SIG-M5 treated with dmso at 0.1 percent for 504 hours (cell line): ENCODE data around the gene APBB2.
"Not testable (repeated sequence)": the region's sequence is repeated elsewhere in the genome, so short reads cannot be mapped to it uniquely, and the experiment has no call there.

Experiments used
- DNase-seq: peaks from one replicate; lab custom pipeline; 2025; ENCODE audit not compliant: unreplicated experiment; lab: John Stamatoyannopoulos, UW

APBB2 gene

DNA sequence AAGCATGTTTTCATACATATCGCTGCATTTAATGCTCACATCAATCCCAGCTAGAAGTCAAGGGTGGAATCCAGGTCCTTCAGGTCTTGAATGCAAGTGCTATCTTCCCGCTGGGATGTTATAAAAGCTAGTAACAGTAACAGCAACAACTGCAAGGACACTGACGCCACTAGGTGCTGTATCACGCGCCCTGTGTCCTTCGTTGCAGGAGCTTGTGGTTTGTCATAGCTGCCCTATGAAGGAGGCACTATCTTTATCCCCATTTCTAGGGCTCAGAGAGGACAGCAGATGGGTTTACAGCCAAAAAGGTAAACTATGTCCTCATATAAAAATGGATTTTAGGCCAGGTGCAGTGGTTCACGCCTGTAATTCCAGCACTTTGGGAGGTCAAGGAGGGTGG, 261.7 kb downstream of the APBB2 start:
- no peak for DNase-seq

DNA sequence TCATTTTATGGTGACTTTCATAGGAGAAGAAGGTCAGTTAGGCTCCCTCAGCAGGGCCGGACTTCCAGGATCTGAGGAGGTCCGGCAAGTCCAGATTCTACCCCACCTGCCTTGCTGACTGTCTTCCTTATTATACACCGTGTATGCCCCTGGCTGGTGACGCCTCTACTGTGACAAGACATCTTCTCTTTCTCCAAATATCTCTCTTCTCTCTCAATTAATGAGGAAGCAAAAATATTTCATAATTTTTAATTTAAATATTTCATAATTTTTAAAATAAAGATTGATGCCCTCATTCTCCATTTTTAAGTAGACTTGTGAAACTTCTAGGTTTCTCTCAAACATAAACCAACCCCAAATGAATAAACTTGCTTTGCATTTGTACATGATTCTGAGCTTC, 262.1 kb downstream of the APBB2 start:
- DNase-seq, result no peak

GRCh38 chr4:40951026-40951425, 263.3 kb downstream of the APBB2 start:
- DNase-seq, result no peak

GRCh38 chr4:40949358-40950100, 264.8 kb downstream of the APBB2 start:
- no peak for DNase-seq

DNA sequence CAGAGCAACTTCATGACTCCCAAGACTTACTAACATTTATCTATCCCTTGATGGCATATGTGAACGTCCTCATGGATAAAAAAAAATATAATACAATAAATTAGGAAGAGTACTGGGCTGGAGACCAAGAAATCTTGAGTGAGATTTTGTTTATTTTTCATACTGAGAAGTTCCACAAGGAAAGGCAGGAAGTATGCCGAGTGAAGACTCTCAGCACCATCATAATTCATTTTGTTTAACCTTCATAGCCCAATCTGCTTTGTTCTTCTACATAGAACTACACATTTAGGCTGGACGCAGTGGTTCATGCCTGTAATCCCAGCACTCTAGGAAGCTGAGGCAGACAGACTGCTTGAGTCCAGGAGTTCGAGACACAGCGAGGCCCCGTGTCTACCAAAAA, 266.3 kb downstream of the APBB2 start:
- DNase-seq, result no peak

- no peak for DNase-seq
Measured at GRCh38 chr4:40946652-40947051, 267.7 kb downstream of the APBB2 start.

DNA sequence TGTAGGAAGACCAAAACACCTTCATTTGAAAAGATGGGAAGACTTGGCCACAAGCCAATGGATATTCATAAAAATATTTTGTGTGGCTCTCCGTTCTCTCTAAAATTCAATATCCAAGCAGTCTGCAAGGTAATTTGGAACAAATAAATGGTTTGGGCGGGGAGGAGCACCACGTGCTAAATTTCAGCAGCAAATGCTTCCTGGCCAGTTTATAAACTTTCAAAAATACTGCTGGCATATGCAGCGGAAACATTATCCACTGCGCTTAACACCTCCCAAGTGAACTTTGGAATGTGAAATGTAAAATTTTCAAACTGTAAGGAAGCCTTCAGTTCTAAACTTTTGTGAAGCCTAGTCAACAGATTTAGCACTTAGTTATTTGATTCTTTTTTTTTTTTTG, 273.6 kb downstream of the APBB2 start:
- DNase-seq, result no peak

DNA sequence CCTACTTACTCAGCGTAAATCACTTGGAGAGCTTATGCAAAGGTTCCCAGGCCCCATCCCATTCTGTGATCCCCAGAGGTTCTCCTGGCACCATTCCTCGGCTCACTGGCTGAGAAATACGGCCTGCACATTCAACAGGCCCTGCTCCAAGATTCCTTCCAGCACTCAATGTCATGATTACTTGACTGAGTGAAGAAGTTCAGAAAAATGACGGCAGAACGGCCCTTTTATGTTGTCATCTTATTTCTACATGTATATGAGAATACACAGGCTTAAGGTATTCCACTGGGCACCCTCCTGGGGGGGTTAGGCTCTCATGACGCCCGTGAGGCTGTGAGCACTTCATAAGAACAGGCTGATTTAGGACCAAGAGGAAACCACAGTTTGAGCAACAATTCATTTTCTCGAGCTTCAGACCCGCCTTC, 274.0 kb downstream of the APBB2 start:
- DNase-seq, result no peak

DNA sequence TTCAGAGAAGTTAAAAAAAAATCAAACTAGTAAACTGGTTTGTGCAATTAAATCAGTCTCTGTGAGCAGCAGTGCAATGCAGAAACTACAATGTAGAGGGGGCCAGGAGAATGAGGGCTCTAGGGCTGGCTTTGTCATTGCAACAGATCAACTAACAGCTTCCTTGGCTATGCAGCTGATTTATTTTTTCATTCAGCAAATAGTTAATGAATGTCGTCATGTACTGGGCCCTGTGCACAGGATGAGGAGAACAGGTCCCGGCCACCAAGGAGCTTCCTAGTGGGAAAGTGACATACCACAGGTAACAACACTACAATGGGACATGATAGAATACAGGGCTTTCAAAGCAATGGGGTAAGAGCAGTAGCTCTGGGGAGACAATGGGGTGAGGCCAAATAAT, 274.5 kb downstream of the APBB2 start:
- no peak for DNase-seq

DNA sequence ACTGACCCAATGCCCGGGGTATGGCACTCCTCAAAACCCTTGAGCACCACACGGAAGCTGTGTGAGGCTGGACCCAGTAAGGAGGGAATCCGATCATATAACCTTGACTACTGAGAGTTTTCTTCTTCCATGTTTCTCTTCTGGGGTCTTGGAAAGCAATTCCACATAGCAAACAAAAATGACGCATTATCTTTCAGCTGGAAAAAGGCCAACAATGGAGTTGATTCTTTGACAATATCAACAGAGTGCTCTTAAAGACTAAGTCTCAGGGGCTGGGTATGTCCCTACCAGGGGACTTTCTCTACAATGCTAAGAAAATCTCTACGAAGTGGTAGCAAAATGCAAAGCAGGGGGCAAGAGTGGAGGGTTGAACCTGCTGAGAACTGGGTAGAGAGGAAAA, 276.0 kb downstream of the APBB2 start:
- no peak for DNase-seq

- DNase-seq, result no peak
Measured at GRCh38 chr4:40937140-40937725, 277.1 kb downstream of the APBB2 start.

GRCh38 chr4:40934676-40935075, 279.7 kb downstream of the APBB2 start:
- DNase-seq, result no peak

GRCh38 chr4:40933272-40934053, 280.9 kb downstream of the APBB2 start:
- peak; percentile 16 for DNase-seq

- DNase-seq, result no peak
Measured at GRCh38 chr4:40931841-40932240, 282.5 kb downstream of the APBB2 start.

DNA sequence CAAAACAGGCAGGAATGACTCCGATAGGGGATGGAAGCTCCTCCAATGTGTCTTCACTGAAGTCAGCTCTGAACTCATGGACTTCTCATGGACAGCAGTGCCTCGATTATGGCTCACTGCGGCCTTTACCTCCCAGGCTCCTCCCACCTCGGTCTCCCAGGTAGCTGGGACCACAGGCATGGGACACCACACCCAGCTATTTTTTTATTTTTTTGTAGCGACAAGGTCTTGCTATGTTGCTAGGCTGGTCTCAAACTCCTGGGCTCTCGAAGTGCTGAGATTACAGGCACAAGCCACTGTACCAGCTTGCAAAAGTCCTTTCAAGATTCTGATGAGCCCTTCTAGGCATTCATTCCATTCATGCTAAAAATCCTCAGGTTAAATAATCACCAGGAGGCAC, 283.1 kb downstream of the APBB2 start:
- no peak for DNase-seq

DNA sequence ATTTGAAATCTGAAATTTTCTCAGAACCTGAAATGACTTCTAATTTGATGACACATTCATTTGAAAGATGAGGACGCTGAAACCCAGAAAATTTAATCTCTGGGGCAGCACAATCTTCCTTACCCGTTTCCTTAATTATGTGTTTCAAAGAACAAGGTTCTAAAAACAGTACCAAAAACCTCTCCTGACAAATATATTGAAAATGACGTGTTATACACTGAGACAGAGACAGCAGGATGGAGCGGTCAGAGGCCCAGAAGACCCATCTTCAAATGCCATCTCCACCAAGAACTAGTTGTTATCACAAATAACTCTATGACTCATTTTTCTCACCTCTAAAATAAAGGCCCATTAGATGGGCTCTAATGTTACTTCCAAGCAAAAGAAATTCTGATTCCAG, 287.3 kb downstream of the APBB2 start:
- no peak for DNase-seq

DNA sequence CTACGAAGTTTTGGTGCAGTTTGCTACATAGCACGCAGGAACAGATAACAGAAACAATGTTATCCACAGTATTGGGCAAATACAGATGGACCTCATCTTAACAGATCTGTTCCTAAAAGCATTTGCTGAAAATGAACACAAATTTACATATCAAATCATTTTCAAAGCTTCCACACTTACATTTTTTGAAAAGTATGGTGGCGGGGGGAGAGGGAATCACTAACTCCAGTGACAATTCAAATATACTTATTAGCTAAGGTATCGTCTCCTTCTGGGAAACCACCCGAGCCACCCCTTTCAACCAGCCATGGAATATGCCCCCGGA, 289.6 kb downstream of the APBB2 start:
- DNase-seq, result no peak

GRCh38 chr4:40924096-40924792, 290.1 kb downstream of the APBB2 start:
- peak; percentile 68 for DNase-seq

- no peak for DNase-seq
Measured at GRCh38 chr4:40923316-40924095, 290.8 kb downstream of the APBB2 start.

DNA sequence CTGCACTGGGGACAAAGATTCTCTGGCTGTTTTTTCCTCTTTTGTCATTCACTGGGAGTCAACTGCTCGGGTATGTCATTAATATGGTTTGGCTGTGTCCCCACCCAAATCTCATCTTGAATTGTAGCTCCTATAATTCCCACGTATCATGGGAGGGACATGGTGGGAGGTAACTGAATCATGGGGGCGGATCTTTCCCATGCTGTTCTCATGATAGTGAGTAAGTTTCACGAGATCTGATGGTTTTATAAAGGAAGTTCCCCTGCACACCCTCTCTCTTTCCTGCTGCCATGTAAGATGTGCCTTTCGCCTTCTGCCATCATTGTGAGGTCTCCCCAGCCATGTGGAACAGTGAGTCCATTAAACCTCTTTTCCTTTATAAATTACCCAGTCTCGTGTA, 294.4 kb downstream of the APBB2 start:
- not testable (repeated sequence) for DNase-seq

DNA sequence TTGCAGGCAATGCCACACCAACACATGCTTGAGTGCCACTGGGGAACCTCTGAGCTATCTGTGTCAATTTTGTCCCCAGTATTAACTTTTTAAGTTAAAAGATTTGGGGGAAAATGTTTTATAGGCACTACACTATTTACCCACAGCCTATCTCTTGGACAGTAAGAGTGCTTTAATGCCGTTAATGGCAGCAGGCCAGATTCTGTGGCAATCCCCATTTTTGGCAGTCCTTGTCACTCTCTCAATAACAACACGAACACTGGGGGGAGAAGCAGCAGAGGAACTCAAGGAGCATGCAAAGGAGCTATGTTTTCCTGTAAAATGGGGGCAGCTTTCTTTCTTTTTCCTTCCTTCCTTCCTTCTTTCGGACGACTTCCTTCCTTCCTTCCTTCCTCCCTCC, 296.0 kb downstream of the APBB2 start:
- DNase-seq, result peak; percentile 5
